PC-9 (cell line): ENCODE data around the gene ANKLE1. TPM values are rescaled to one million over a fixed set of nuclear protein-coding genes. Genes with fewer than 3 reads are reported as not detected.

ENCODE experiments used
- BruUV-seq: library from RNA; stranded (reverse); fragments of 400-500 nt; replicated peaks from 2 replicates; lab custom pipeline; 2021; lab: Mats Ljungman, UMichigan
- CTCF ChIA-PET: fragments of 300-600 bp; sonication (Branson Sonifier 250); formaldehyde crosslinking; loops from one replicate; lab custom pipeline; 2022; ENCODE audit warnings: antibody characterized with exemption; lab: Charles Lee
- POLR2A ChIA-PET: fragments of 300-600 bp; sonication (Branson Sonifier 250); formaldehyde crosslinking; loops from one replicate; lab custom pipeline; 2022; ENCODE audit warnings: antibody characterized with exemption; ENCODE audit not compliant: unreplicated experiment; lab: Charles Lee
- DNase-seq, 2 experiments: peaks; one replicate each; pipeline versions ENCODE4 v3.0.0 to v3.0.0-alpha.2; 2015 to 2022; ENCODE audit warnings: mixed read lengths in 1 of 2
- H2AFZ ChIP-seq: fragments of 200-600 bp; sonication (generic); 2 replicates; pipeline ENCODE4 v1.8.1; 2017; ENCODE audit warnings: antibody characterized with exemption
- H3F3A ChIP-seq: fragments of 200-600 bp; sonication (generic); 2 replicates; pipeline ENCODE4 v1.8.1; 2017; ENCODE audit warnings: antibody characterized with exemption, mild to moderate bottlenecking, low read depth; ENCODE audit not compliant: insufficient read depth
- H3K27ac ChIP-seq: fragments of 200-600 bp; sonication (generic); 2 replicates; pipeline ENCODE4 v1.6.1; 2016; ENCODE audit warnings: mixed run types
- H3K27me3 ChIP-seq: fragments of 200-600 bp; sonication (generic); 2 replicates; pipeline ENCODE4 v1.6.1; 2016; ENCODE audit warnings: low read depth, mixed run types; ENCODE audit not compliant: insufficient read depth
- H3K36me3 ChIP-seq: fragments of 200-600 bp; sonication (generic); 2 replicates; pipeline ENCODE4 v1.6.1; 2016; ENCODE audit warnings: low read depth, mixed run types
- H3K4me1 ChIP-seq: fragments of 200-600 bp; sonication (generic); replicated peaks from 2 replicates; pipeline ENCODE4 v1.6.1; 2016; ENCODE audit warnings: mixed run types; ENCODE audit not compliant: insufficient read depth
- H3K4me2 ChIP-seq: fragments of 200-600 bp; sonication (generic); 2 replicates; pipeline ENCODE4 v1.6.1; 2017; ENCODE audit warnings: mixed run types
- H3K4me3 ChIP-seq: fragments of 200-600 bp; sonication (generic); 2 replicates; pipeline ENCODE4 v1.6.1; 2016; ENCODE audit warnings: mixed run types
- H3K79me2 ChIP-seq: fragments of 200-600 bp; sonication (generic); 2 replicates; pipeline ENCODE4 v1.6.1; 2017; ENCODE audit warnings: low read depth, mixed run types
- H3K9me2 ChIP-seq: fragments of 200-600 bp; sonication (generic); 2 replicates; pipeline ENCODE4 v1.8.1; 2017; ENCODE audit warnings: mild to moderate bottlenecking; ENCODE audit not compliant: insufficient read depth
- H3K9me3 ChIP-seq: fragments of 200-600 bp; sonication (generic); 2 replicates; pipeline ENCODE4 v1.8.1; 2016; ENCODE audit warnings: low read depth; ENCODE audit not compliant: insufficient read depth
- H4K20me1 ChIP-seq: fragments of 200-600 bp; sonication (generic); 2 replicates; pipeline ENCODE4 v1.8.1; 2017; ENCODE audit not compliant: insufficient read depth
- EZH2 ChIP-seq: fragments of 200-600 bp; sonication (generic); IDR thresholded peaks from 2 replicates; pipeline ENCODE4 v1.8.0; 2017; ENCODE audit warnings: antibody characterized with exemption, low read depth
- intact Hi-C: fragments of 100-400 bp; cut with micrococcal nuclease; formaldehyde crosslinking; loops from one replicate; pipeline ENCODE4 v1.10.0; 2022; ENCODE audit not compliant: unreplicated experiment
- total RNA-seq: library from RNA; stranded (reverse); gene quantifications from 2 replicates; pipeline ENCODE4 v1.2.3, GENCODE V29; 2021
- TF ChIP-seq, protein P1 (sequence below): fragments of 200-600 bp; sonication (generic); conservative IDR thresholded peaks from 2 replicates; pipeline ENCODE4 v1.6.1; 2017; ENCODE audit warnings: mixed run types, antibody characterized with exemption, mild to moderate bottlenecking, moderate library complexity

Gene ANKLE1
- total RNA-seq, 1 experiment from 2014 or later: 1.2 TPM

DNA sequence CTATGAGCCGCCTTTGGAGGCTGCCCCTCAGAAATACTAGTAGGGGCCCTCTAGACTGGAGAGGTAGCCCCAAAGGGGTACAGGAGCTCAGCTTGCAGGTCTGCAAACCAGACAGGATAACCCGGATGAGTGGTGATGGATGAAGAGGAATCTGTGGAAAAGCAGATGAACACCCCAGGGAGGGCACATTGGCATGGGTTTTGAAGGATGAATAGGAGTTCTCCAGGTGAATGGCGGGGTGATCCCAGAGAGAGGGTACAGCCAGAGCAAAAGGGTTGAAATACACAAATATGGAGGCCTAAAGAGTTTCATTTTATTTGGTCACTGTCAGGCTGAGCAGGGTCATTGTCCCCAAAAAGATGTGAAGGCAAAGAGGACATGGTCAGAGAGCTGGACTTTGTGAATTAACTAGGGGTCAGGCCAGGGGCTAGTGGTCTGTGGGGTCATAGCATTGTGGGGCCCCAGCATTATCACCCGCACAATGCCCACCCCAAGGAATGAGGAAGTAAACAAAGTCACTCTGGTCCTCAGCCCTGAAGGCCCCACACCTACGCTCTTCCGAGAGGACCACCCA is 40.8 kb upstream of the ANKLE1 start:
- peaks cover 17% of the 10 kb centered on the region for H3K36me3 ChIP-seq
- CTCF ChIA-PET: interaction anchor here (0.7 kb wide), 1 partner anchor 80 kb away, joined by 3 read pairs; no protein-coding TSS in a partner anchor

DNA sequence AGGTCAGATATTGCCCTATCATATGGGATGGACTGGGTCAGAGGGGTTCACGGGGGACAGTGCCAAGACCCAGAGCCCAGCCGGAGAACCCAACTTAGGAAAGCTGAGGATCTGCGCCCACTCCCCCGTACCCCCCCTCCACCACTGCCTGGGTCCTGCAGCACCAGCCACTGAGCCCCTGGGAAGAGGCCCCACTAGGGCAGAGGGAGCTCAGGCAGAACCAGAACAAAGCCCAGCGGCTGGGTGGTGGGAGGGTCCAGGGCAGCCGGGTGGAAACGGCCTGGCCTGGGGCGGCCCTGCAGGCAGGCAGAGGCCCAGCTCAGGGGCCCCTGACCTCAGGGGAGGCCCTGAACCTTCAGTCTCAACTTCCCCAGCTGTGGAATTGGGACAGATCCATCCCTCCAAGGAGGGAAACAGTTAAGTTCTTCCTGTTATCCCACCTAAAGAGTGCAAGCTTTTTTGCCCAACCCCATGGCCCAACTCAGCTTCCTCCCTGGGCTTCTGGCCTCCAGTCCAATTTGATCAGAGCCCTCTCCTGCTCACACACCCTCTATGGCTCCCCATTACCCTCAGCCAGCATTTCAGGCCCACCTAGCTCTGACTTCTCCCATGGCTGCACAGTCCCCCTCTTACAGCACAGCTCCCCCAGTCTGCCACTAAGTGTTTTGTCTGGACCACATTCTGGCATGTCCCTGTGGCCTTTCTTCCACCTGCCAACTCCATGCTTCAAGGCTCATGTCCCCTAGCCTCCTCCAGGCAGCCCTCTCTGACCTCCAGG is 39.1 kb upstream of the ANKLE1 start:
- Histone ChIP-seq H3K4me1 (peaks cover 50% of the 10 kb centered on the region), H3K9me2 (no peaks in the 10 kb centered on the region), H3K9me3 (no peaks in the 10 kb centered on the region), H3F3A (peaks cover 34% of the 10 kb centered on the region), H3K27ac (0 out of 2 replicates have a peak overlapping the region, but pooled peaks have one; percentile 14), H3K27me3 (no peaks in the 10 kb centered on the region), H3K4me2 (peak overlapping the region; percentile 89), H2AFZ (no peak overlapping the region), H4K20me1 (peaks cover 40% of the 10 kb centered on the region), H3K36me3 (peaks cover 16% of the 10 kb centered on the region), H3K79me2 (peaks cover 81% of the 10 kb centered on the region), H3K4me3 (peak overlapping the region; percentile 82)
- CTCF ChIA-PET: interaction anchor here (0.8 kb wide), 1 partner anchor 22 kb away, joined by 9 read pairs; the partner anchor contains the start of gene USHBP1
- no peak for TF ChIP-seq EZH2
- TF ChIP-seq, protein P1, sequence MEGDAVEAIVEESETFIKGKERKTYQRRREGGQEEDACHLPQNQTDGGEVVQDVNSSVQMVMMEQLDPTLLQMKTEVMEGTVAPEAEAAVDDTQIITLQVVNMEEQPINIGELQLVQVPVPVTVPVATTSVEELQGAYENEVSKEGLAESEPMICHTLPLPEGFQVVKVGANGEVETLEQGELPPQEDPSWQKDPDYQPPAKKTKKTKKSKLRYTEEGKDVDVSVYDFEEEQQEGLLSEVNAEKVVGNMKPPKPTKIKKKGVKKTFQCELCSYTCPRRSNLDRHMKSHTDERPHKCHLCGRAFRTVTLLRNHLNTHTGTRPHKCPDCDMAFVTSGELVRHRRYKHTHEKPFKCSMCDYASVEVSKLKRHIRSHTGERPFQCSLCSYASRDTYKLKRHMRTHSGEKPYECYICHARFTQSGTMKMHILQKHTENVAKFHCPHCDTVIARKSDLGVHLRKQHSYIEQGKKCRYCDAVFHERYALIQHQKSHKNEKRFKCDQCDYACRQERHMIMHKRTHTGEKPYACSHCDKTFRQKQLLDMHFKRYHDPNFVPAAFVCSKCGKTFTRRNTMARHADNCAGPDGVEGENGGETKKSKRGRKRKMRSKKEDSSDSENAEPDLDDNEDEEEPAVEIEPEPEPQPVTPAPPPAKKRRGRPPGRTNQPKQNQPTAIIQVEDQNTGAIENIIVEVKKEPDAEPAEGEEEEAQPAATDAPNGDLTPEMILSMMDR: no peak
- no TSS peak for BruUV-seq
- intact Hi-C loops: no loop called here
- POLR2A ChIA-PET: no interaction called here
- DNase-seq: peak in 1 of 2 experiments; percentile 21

More for the DNA sequence above, 40.8 kb upstream of the ANKLE1 start:
- BruUV-seq: no TSS peak
- Histone ChIP-seq H3K9me2 (no peaks in the 10 kb centered on the region), H4K20me1 (peaks cover 52% of the 10 kb centered on the region), H3K4me1 (peaks cover 36% of the 10 kb centered on the region), H2AFZ (no peak overlapping the region), H3K27me3 (no peaks in the 10 kb centered on the region), H3K4me2 (peak overlapping the region; percentile 89; the same call in 1 of the 2 replicates), H3K79me2 (peaks cover 87% of the 10 kb centered on the region), H3K4me3 (no peak overlapping the region), H3K27ac (peak overlapping the region; percentile 31; the same call in 1 of the 2 replicates), H3F3A (peaks cover 29% of the 10 kb centered on the region), H3K9me3 (no peaks in the 10 kb centered on the region)
- peak in 1 of 2 experiments; percentile 13 for DNase-seq
- TF ChIP-seq EZH2: no peak
- TF ChIP-seq, protein P1: no peak
- POLR2A ChIA-PET: no interaction called here
- intact Hi-C loops: no loop called here

DNA sequence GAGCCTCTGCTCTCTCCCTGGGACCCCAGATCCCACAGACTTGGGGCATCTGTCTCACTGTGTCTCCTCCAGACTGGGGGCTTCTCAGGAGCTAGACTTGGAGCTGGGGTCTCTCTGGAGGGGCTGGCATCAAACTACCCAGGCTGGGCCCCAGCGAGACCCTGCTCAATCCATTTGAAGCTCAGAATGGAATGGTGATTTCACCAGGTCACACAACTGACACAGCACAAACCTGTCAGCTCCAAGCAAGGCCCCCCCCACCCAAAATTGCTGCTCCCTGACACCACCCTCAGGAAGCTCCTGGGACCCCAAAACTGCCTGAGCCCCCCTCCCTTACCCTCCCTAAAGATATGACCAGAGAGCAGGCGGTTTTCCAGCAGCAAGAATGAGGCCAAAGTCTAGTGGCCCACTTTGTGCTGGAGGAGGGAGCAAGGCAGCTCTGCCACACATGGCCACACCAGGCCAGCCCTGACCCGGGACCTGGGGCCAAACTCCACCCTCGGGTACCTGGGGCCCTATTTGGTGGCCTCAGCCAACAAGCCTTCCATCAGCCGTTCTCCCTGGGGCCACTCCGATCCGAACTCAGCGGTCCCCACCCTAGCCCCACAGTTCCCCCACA is 38.4 kb upstream of the ANKLE1 start:
- peak in 1 of 2 experiments; percentile 19 for DNase-seq
- Histone ChIP-seq H3K4me1 (peaks cover 57% of the 10 kb centered on the region), H3F3A (peaks cover 36% of the 10 kb centered on the region), H3K9me3 (no peaks in the 10 kb centered on the region), H3K79me2 (peaks cover 74% of the 10 kb centered on the region), H3K36me3 (peaks cover 9% of the 10 kb centered on the region), H3K27me3 (no peaks in the 10 kb centered on the region), H3K4me3 (peak overlapping the region; percentile 82), H3K4me2 (peak overlapping the region; percentile 89), H3K27ac (peak overlapping the region; percentile 47), H2AFZ (no peak overlapping the region), H3K9me2 (no peaks in the 10 kb centered on the region), H4K20me1 (peaks cover 36% of the 10 kb centered on the region)
- BruUV-seq: no TSS peak
- POLR2A ChIA-PET: no interaction called here
- intact Hi-C loops: no loop called here
- CTCF ChIA-PET: interaction anchor here (0.7 kb wide), 1 partner anchor 9 kb away, joined by 16 read pairs; no protein-coding TSS in a partner anchor
- no peak for TF ChIP-seq EZH2
- TF ChIP-seq, protein P1: no peak
